HG02852 (cell line): ENCODE results near the gene SETX.
"Not testable (repeated sequence)": the region's sequence is repeated elsewhere in the genome, so short reads cannot be mapped to it uniquely, and the experiment has no call there.

Experiments used
- ATAC-seq: cut with Tn5 transposase; IDR thresholded peaks from one replicate; pipeline ENCODE4 v1.9.1; 2021; ENCODE audit warnings: mild to moderate bottlenecking, moderate library complexity; ENCODE audit not compliant: unreplicated experiment

Gene SETX

GRCh38 chr9:132354637-132355355 lies at the start of gene SETX:
SETX (minus strand) TSS chr9:132354986; CDS start chr9:132349428, 5,558 bp downstream.
- peak; percentile 84 for ATAC-seq

- no peak for ATAC-seq
These were observed 49.6 kb upstream of the SETX start for GRCh38 chr9:132404228-132404881.

- ATAC-seq = no peak
These were observed 47.0 kb upstream of the SETX start for GRCh38 chr9:132401824-132402223.

- ATAC-seq = no peak
These were observed 40.8 kb upstream of the SETX start for GRCh38 chr9:132395560-132395959.

- ATAC-seq = no peak
These were observed 36.7 kb upstream of the SETX start for GRCh38 chr9:132391449-132391848.

GRCh38 chr9:132390966-132391365 lies 36.2 kb upstream of the SETX start:
- no peak for ATAC-seq

GRCh38 chr9:132387133-132387532 lies 32.3 kb upstream of the SETX start:
- no peak for ATAC-seq

GRCh38 chr9:132384376-132384775 lies 29.6 kb upstream of the SETX start:
- peak; percentile 52 for ATAC-seq

GRCh38 chr9:132383462-132383883 lies 28.7 kb upstream of the SETX start:
- ATAC-seq = no peak

- peak; percentile 62 for ATAC-seq
These were observed 27.3 kb upstream of the SETX start for GRCh38 chr9:132381966-132382541.

- ATAC-seq = not testable (repeated sequence)
These were observed 23.6 kb upstream of the SETX start for GRCh38 chr9:132378416-132378815.

- ATAC-seq = not testable (repeated sequence)
These were observed 23.0 kb upstream of the SETX start for GRCh38 chr9:132377769-132378168.

- ATAC-seq = no peak
These were observed 17.6 kb upstream of the SETX start for GRCh38 chr9:132372177-132373095.

GRCh38 chr9:132370592-132370991 lies 15.8 kb upstream of the SETX start:
- no peak for ATAC-seq

GRCh38 chr9:132369421-132369820 lies 14.6 kb upstream of the SETX start:
- ATAC-seq = no peak

- no peak for ATAC-seq
These were observed 13.0 kb upstream of the SETX start for GRCh38 chr9:132367613-132368313.

GRCh38 chr9:132366481-132366880 lies 11.7 kb upstream of the SETX start:
- no peak for ATAC-seq

GRCh38 chr9:132365986-132366385 lies 11.2 kb upstream of the SETX start:
- ATAC-seq = no peak

GRCh38 chr9:132364068-132364467 lies 9.3 kb upstream of the SETX start:
- no peak for ATAC-seq

GRCh38 chr9:132357764-132358163 lies 3.0 kb upstream of the SETX start:
- no peak for ATAC-seq
